Gastrocnemius medialis (tissue), 4 donors: ENCODE data around the gene ZDHHC21. TPM values are rescaled to one million over a fixed set of nuclear protein-coding genes. Genes with fewer than 3 reads are reported as not detected.

ENCODE experiments used
- ATAC-seq, 2 donors: fragments of 150-250 bp; one replicate each; pipeline ENCODE4 v1.9.1; 2016
- DNase-seq, 2 donors: peaks; one replicate each; pipeline ENCODE4 v3.0.0-alpha.2; 2019
- H3K27ac ChIP-seq, 4 donors: fragments of 200-600 bp; sonication (generic); 1 replicate in 1 of 4; 2 replicates in 3 of 4; pipeline ENCODE4 v1.5.1; 2016 to 2018; ENCODE audit warnings: mild to moderate bottlenecking in 2 of 4, moderate library complexity in 1 of 4
- H3K27me3 ChIP-seq, 3 donors: fragments of 200-600 bp; sonication (generic) in 2 of 3; 1 replicate in 1 of 3; 2 replicates in 2 of 3; pipeline versions ENCODE4 v1.5.1 to v1.6.0; 2016 to 2019; ENCODE audit warnings: mild to moderate bottlenecking in 1 of 3, moderate library complexity in 1 of 3
- H3K36me3 ChIP-seq, 2 donors: fragments of 200-600 bp; sonication (generic) in 1 of 2; one replicate each; pipeline ENCODE4 v1.5.1; 2017 to 2018
- H3K4me1 ChIP-seq, 2 donors: fragments of 200-600 bp; sonication (generic) in 1 of 2; one replicate each; pipeline ENCODE4 v1.5.1; 2016 to 2017; ENCODE audit warnings: mild to moderate bottlenecking in 2 of 2
- H3K4me3 ChIP-seq, 4 donors: fragments of 200-600 bp; sonication (generic) in 3 of 4; 1 replicate in 1 of 4; 2 replicates in 3 of 4; pipeline ENCODE4 v1.5.1; 2016 to 2019; ENCODE audit warnings: mild to moderate bottlenecking in 2 of 4
- H3K9me3 ChIP-seq, 3 donors: fragments of 200-600 bp; sonication (generic) in 2 of 3; 1 replicate in 1 of 3; 2 replicates in 2 of 3; pipeline ENCODE4 v1.5.1; 2016 to 2019
- POLR2A ChIP-seq, 2 donors: fragments of 450-650 bp; IDR thresholded peaks; one replicate each; pipeline ENCODE4 v1.6.1; 2017; ENCODE audit warnings: antibody characterized with exemption in 2 of 2, mild to moderate bottlenecking in 2 of 2, moderate library complexity in 2 of 2
- in situ Hi-C, 4 donors: fragments of 200-750 bp; cut with MboI; loops; one replicate each; pipeline versions ENCODE4 v1.15.0 to v1.8.0; 2017; ENCODE audit warnings: low sequenced_read_pairs in 4 of 4
- intact Hi-C: fragments of 100-400 bp; cut with DNase I; formaldehyde crosslinking; loops from one replicate; pipeline ENCODE4 v1.15.1; 2023; ENCODE audit warnings: low total_unique reads
- total RNA-seq, 4 donors: library from RNA; depleted of rRNA; stranded (reverse); fragments of >200 nt; gene quantifications; one replicate each; pipeline versions ENCODE4 v1.1.0 to v1.2.3, GENCODE V29; 2016
- TF ChIP-seq, protein P1 (sequence below), 5 experiments: fragments of 450-650 bp in 3 of 5; fragments of 200-600 bp in 2 of 5; sonication (generic) in 2 of 5; IDR thresholded peaks in 4 of 5; conservative IDR thresholded peaks in 1 of 5; 1 replicate in 4 of 5; 2 replicates in 1 of 5; pipeline ENCODE4 v1.5.1; 2016 to 2019; ENCODE audit warnings: antibody characterized with exemption in 5 of 5, mild to moderate bottlenecking in 3 of 5, moderate library complexity in 3 of 5

Gene ZDHHC21
- total RNA-seq, 4 donors from 2014 or later = 3.7 to 15.9 (median 6.1) TPM

DNA sequence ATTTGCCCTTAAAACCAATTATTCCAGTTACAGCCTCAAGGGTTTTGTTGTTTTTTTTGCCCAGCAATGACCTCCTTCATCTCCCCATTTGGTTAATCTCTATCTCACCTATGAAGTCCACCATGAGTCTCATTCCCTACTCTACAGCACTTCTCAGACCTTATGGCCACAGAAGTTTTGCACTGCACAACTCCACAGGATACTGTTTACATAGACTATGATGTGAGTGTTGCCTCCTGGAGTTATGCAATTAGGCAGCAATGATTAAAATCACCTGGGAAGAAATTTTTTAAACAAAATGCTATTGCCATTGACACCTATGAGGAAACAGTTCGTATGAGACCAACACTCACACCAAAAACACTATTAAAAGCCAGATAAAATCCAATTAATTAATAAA is 39.7 kb downstream of the ZDHHC21 start:
- Histone ChIP-seq H3K4me3 (no peak overlapping the region), H3K9me3 (peaks cover 0 to 4% (median 2%) of the 10 kb centered on the region in 3 donors), H3K27me3 (no peaks in the 10 kb centered on the region), H3K27ac (no peak overlapping the region), H3K36me3 (peaks cover 0 to 40% of the 10 kb centered on the region in 2 donors), H3K4me1 (no peaks in the 10 kb centered on the region)
- no peak for TF ChIP-seq POLR2A (IDR thresholded peaks at IDR 0.05)
- TF ChIP-seq, protein P1, sequence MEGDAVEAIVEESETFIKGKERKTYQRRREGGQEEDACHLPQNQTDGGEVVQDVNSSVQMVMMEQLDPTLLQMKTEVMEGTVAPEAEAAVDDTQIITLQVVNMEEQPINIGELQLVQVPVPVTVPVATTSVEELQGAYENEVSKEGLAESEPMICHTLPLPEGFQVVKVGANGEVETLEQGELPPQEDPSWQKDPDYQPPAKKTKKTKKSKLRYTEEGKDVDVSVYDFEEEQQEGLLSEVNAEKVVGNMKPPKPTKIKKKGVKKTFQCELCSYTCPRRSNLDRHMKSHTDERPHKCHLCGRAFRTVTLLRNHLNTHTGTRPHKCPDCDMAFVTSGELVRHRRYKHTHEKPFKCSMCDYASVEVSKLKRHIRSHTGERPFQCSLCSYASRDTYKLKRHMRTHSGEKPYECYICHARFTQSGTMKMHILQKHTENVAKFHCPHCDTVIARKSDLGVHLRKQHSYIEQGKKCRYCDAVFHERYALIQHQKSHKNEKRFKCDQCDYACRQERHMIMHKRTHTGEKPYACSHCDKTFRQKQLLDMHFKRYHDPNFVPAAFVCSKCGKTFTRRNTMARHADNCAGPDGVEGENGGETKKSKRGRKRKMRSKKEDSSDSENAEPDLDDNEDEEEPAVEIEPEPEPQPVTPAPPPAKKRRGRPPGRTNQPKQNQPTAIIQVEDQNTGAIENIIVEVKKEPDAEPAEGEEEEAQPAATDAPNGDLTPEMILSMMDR (IDR thresholded peaks at IDR 0.05 in 4 of 5, conservative IDR thresholded peaks at IDR 0.05 in 1 of 5) = no peak
- in situ Hi-C loops (no loop called here), intact Hi-C loops (loop anchor here (10.0 kb wide), 1 partner anchor 189 kb away; no protein-coding TSS in a partner anchor)
- ATAC-seq (no peak), DNase-seq (no peak)

DNA sequence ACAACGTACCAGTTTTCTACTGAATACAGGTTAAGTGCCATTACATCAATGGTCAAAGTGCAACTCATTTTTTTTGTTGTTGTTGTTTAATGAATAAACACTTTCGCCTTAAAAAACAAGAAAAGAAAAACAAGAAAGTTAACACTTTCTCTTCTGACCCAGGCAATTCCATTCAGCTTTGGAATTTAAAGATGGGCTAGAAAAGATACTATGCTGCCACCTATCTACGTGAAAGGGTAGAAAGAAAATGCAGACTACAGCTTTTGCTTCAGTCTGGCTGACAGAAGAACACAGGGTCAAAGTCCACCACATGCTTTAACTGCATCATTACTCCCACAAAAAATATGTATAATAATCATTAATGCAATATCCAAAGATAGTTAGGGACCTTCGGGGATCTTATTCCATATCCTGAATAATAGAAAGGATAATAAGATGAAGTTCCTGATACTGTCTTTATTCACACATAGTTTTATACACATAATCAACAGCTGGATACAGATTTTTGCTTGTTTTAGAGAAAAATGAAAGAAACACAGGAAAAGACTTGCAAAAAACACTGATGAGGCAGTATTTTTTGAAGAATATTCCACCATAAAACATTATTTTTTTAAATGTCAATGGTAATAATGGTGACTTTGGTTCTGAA is 40.4 kb downstream of the ZDHHC21 start:
- no peak for DNase-seq
- peaks cover 0 to 4% (median 2%) of the 10 kb centered on the region in 3 donors for H3K9me3 ChIP-seq
- H3K36me3 ChIP-seq = peaks cover 0 to 36% of the 10 kb centered on the region in 2 donors
- intact Hi-C loops (loop anchor here (10.0 kb wide), 1 partner anchor 188 kb away; no protein-coding TSS in a partner anchor), in situ Hi-C loops (no loop called here)
- H3K27ac ChIP-seq = no peak overlapping the region
- ATAC-seq = no peak
- no peaks in the 10 kb centered on the region for H3K4me1 ChIP-seq
- no peak overlapping the region for H3K4me3 ChIP-seq
- no peak for TF ChIP-seq POLR2A (IDR thresholded peaks at IDR 0.05)
- TF ChIP-seq, protein P1 (IDR thresholded peaks at IDR 0.05 in 4 of 5, conservative IDR thresholded peaks at IDR 0.05 in 1 of 5) = peak in 1 of 5 experiments; percentile 38
- no peaks in the 10 kb centered on the region for H3K27me3 ChIP-seq

DNA sequence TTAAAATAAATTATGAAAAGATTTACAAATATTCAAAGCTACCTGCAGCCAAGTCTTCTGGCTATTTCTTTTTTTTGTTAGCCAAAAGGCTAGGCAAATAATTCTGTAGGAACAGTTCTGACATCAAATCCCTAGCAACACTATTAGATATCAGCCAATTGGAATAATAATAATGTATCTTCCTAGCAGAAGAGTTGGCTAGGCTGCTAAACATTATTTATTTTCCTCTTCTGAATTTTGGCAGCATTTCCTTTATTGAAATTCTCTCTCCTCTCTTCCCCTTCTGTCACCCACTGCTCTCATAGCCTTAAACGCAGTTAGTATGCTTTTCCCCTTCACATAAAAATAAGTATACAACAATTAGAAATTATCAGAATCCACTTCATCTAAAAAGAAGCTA is 42.6 kb downstream of the ZDHHC21 start:
- Histone ChIP-seq H3K27me3 (no peaks in the 10 kb centered on the region), H3K4me1 (no peaks in the 10 kb centered on the region), H3K9me3 (peaks cover 0 to 2% (median 2%) of the 10 kb centered on the region in 3 donors), H3K4me3 (no peak overlapping the region), H3K36me3 (peaks cover 0 to 18% of the 10 kb centered on the region in 2 donors), H3K27ac (no peak overlapping the region)
- in situ Hi-C loops (no loop called here), intact Hi-C loops (loop anchor here (10.0 kb wide), 1 partner anchor 186 kb away; no protein-coding TSS in a partner anchor)
- DNase-seq (no peak), ATAC-seq (no peak)
- TF ChIP-seq, protein P1 (IDR thresholded peaks at IDR 0.05 in 4 of 5, conservative IDR thresholded peaks at IDR 0.05 in 1 of 5) = no peak
- TF ChIP-seq POLR2A (IDR thresholded peaks at IDR 0.05) = no peak

DNA sequence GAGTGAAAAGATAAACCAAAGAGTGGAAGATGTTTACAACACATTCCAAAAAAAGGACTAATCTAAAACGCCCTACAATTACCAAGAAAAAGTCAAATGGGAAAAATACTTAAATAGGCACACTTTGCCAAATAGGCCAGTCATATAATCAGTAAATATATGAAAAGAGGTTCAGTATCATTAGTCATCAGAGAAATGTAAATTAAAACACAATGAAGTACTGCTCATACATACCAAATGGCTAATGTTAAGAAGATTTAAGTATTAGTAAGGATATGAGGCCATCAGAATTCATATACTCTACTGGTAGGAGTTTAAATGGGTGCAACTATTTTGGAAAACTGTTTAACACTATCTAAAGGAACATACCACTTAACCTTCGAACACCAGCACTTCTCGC is 47.6 kb downstream of the ZDHHC21 start:
- ATAC-seq (no peak), DNase-seq (no peak)
- Histone ChIP-seq H3K4me1 (no peaks in the 10 kb centered on the region), H3K27ac (no peak overlapping the region), H3K9me3 (no peaks in the 10 kb centered on the region), H3K4me3 (no peak overlapping the region), H3K36me3 (no peaks in the 10 kb centered on the region), H3K27me3 (no peaks in the 10 kb centered on the region)
- intact Hi-C loops (no loop called here), in situ Hi-C loops (no loop called here)
- TF ChIP-seq, protein P1 (IDR thresholded peaks at IDR 0.05 in 4 of 5, conservative IDR thresholded peaks at IDR 0.05 in 1 of 5) = no peak
- TF ChIP-seq POLR2A (IDR thresholded peaks at IDR 0.05) = no peak
